A673 (cell line): Measurements from ENCODE around the gene CLDN18.

Experiments used
- EZH2 ChIP-seq: fragments of 200-600 bp; sonication (generic); IDR thresholded peaks from 2 replicates; pipeline ENCODE4 v1.6.1; 2017; ENCODE audit warnings: borderline replicate concordance, low read depth, mild to moderate bottlenecking, mixed read lengths, antibody characterized with exemption, low read length; ENCODE audit not compliant: poor library complexity, severe bottlenecking
- TF ChIP-seq, protein P1 (sequence below): fragments of 300-800, 200-600 bp; sonication (generic); conservative IDR thresholded peaks from 2 replicates; pipeline ENCODE4 v1.5.1; 2017; ENCODE audit warnings: low read depth, mild to moderate bottlenecking, antibody characterized with exemption, low read length, moderate library complexity, mixed read lengths

DNA sequence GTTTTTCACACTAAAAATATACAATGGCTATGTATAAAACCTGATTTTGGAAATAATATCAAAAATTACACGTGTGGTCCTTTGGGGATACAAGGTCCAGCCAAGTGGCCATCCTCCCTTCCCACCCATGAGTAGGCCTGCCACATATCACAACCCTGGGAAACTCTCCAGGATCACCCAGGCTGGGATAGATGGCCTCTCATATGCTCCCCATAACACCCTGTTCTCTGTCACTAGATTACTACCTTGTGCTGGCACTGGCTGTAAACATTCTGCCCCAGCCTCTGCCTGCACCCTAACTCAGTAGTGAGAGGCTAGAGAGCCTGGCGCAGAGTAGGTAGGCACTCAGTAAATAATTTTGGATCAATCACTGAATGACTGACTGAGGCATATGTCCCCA, 52.1 kb downstream of the CLDN18 start:
- TF ChIP-seq EZH2: no peak
- TF ChIP-seq, protein P1, sequence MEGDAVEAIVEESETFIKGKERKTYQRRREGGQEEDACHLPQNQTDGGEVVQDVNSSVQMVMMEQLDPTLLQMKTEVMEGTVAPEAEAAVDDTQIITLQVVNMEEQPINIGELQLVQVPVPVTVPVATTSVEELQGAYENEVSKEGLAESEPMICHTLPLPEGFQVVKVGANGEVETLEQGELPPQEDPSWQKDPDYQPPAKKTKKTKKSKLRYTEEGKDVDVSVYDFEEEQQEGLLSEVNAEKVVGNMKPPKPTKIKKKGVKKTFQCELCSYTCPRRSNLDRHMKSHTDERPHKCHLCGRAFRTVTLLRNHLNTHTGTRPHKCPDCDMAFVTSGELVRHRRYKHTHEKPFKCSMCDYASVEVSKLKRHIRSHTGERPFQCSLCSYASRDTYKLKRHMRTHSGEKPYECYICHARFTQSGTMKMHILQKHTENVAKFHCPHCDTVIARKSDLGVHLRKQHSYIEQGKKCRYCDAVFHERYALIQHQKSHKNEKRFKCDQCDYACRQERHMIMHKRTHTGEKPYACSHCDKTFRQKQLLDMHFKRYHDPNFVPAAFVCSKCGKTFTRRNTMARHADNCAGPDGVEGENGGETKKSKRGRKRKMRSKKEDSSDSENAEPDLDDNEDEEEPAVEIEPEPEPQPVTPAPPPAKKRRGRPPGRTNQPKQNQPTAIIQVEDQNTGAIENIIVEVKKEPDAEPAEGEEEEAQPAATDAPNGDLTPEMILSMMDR: no peak
